Anterior cingulate cortex (tissue), 58 donors: ENCODE results near the gene LIPC.

Source experiments
- DNase-seq, 58 donors: peaks; one replicate each; lab custom pipeline; 2025; lab: John Stamatoyannopoulos, UW

LIPC gene

DNA sequence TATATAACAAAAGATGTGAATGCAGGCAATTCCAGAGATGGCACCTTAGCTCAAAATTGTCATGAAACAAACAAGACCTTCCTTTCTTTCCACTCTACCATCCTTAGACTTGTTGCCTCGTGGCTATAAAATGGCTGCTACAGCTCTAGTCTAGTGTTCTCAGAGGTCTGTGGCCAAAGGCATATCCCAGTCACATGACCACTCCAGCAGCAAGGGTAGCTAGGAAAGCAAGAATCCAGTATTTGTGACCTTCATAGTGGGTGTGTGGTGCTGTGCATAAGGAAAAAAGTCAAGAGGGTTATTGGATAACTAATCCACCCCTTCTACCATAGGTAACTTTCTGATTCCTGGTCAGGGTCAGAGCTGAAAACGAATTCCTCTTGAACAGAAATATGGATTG, 27.1 kb upstream of the LIPC start:
- no peak for DNase-seq

DNA sequence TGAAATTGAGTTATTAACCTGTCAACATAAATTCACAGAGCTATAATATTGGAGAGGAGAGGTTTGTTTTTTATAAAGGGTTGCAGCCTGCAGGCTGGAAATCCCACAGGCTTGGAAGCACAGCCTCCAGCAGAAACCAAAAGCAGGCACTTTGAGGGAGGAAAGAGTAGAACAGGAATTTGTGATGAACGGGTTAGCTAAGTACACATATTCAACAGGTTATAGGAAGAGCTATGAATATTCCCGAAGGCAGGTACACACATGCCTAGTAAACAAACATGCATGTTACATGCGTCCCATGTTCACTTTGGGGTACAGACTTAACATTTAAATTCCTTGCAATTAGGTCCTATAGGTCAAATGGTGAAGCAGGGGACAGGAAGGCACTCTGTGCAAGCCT, 25.9 kb upstream of the LIPC start:
- DNase-seq: no peak

DNA sequence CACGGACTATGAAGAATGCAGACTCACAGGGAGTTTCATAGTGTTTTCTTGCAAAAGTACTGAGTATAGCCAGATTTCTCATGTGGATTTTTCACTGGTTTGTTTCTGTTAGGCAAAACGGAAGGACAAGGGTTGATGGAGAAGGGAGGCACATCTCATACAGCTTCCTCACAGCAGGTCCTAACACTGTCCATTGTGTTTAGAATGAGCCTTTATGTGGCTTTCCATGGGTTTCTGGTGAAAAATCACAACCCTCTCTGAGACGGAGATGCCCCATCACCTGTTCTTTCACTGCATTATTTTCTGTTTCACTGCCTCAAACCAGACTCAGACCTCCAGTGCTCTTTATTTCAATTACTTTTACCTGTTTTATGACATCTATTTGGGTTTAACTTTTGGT, 25.0 kb upstream of the LIPC start:
- no peak for DNase-seq

DNA sequence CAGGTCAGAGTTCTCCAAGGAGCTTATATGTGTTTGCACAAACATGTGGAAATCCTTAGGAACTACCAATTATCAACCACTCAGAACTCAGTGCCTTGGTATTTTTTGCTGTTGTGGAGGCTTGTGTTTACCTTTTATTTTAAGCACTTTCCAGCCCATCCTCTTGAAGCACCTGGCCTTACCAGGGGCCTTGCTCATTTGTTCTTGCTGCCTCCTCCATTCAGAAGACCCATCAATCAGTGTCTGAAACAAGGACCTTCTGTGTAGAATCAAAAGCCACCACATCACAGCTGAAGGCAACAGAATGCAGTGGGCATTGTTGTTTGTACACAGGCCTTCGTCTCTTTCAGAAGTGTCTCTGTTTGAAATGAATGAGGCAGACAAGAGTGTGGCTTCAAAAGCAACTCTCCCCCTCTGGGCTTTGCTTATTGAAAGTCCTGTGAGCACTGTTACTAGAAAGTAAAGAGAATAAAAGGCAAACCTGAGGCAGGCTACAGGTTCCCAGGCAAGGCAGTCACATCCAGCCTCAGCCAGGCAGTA, 24.5 kb upstream of the LIPC start:
- peak in 31 of 58 donors; percentile 10 to 87 (median 53) for DNase-seq

DNA sequence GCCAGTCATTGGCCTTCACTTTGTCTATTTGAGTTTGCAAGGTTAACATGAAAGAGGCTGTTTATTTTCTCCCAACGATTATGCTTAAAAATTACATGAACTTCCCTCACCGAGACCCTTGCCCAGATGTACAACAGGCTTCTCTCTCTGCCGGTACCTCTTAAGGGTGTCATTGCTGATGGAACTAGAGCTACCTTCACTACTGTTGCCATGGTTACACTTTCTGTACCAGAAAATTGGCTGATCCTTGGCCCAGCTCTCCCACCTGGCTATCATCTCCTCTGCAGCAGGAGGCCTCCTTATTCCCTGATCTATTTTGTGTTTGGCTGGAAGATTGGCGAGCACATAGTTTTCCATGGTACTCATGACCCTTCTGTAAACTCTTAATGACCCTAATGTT, 24.0 kb upstream of the LIPC start:
- DNase-seq: no peak

DNA sequence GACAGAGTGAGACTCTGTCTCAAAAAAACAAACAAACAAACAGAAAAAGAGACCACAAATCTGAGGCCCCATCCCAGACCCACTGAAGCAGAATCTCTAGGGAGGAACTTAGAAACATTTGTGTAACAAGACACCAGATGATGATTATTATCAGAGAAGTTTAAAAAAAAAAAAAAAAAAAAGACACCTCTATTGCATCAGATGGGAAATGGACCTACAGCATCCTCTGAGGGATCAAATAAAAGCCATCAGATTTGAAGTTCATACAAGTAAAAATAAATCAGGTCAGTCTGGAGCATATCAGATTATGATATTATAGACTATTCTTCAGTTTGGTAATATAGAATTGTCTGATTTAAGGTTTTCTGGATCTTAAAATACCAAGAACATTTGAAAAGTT, 21.9 kb upstream of the LIPC start:
- no peak for DNase-seq

DNA sequence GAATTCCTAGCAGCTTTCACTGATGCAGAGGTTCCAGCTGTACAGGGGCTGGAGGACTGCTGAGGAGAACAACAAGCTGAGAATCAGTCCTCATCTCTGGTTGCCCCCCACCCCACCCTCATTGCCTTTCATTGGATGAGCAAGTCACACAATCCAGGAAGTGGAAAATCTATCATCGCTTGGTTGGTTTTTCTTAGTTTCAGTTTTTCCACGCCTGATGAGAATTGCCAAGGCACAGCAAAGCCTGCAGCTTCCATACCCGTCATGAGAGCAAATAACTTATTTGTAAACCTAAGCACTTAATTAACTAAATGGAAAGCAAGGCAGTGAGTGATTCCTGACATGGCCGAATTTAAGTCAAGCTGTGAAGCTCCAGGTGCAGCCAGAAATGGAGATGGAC, 21.4 kb upstream of the LIPC start:
- peak in 3 of 58 donors; percentile 4 to 16 (median 16) for DNase-seq

DNA sequence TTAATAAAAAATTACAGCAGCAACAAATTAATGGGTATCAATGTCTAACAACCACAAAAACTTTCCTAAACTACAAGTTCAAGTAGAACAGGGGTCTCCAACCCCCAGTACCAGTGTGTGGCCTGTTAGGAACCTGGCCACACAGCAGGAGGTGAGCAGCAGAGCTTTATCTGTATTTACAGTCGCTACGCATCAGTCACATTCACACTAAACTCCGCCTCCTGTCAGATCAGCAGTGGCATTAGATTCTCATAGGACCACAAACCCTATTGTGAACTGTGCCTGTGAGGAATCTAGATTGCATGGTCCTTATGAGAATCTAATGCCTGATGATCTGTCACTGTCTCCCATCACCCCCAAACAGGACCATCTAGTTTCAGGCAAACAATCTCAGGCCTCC, 18.5 kb upstream of the LIPC start:
- no peak for DNase-seq

DNA sequence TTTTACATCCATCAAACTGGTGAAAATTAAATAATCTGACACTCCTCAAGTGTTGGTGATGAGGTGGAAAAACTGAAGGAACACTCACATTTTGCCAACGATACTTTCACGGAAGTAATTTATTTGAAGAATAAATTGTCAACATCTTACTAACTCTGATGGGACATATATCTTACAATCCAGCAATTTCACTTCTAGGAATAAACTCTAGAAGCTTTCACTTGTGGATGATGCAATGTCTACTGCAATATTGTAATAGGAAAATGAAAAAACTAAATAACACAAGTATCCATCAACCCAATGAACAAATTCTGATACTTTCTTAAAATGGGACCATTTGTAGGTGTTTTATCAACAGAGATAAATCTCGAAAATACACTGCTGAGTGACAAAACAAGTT, 16.2 kb upstream of the LIPC start:
- no peak for DNase-seq

DNA sequence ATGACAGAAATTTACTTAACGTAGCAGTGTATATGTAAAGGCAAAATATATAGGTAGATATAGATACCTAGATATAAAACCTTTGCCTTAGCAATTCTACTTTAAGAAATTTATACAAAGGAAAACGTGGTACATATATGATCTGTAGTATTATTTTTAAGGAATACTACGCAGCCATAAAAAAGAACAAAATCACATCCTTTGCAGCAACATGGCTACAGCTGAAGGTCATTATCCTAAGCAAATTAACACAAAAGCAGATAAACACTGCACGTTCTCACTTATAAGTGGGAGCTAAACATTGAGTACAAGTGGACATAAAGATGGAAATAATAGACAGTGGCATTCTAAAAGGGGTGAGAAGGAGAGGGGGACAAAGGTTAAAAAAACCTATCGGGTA, 14.8 kb upstream of the LIPC start:
- DNase-seq: no peak

DNA sequence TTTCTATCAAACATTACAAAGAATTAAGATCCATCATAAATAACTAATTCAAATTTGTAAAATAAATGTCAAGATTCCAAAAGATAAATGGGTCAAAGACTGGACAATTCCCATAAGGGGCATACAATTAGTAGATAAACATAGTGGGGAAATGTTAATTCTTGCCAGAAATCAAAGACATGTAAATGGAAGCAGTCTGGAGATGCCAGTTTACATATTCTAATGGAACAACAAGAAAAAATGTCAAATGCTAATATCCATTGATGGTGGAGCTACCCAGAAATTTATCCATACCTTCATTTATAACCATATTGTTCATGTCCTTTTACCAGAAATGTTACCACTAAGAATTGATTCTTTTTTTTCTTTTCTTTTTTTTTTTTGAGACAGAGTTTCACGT, 13.7 kb upstream of the LIPC start:
- no peak for DNase-seq

DNA sequence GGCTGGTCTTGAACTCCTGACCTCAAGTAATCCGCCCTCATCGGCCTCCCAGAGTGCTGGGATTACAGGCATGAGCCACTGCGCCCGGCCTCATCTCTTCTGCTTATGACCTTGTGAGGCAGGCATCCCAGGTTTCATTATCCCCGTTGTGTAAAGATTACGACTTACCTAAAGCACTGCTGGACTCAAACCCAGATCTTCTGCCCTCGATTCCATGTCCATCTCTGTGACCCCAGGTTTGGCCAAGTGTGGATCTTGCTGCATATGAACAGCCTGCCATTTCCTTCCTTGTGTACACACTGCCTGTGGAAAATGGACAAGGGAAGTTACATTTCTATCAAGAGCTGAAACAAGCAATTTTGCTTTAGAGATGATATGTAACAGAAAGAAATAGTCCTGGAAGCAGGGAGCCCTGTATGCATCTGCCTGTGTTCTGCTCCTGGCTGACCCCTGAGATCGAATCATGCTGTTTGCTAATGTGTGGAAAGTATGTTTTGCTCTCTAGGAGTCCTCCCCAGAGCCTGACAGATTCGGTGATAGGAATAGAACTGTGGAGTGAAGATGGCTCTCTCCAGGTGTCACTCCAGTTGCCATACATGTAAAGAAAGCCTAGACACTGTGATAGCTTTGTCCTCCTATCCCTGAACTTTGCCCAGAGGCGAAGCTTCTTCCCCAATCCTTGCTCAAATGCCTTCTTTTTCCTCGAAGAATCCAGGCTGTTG, 11.8 kb upstream of the LIPC start:
- no peak for DNase-seq

DNA sequence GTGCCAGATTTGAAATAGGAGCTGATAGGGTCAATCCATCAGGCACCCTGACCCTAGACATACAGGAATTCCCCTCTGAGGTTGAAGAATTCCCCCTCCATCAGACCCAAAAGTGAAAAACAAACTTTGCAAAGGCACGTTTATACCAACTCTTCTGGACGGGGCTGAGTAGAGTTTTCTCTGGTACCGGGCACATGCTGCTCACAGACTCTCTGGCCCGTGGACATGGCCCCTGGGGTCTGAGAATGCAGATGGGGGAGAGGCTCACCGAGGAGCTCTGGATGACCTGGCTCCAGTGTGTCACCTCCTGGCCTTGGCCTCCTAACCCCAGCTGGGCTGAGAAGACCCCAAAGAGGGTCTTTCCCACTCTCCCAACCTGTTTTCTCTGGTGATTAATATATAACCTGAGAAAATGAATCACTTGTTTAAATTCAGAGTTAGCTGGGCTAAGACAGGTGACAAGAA, 11.2 kb upstream of the LIPC start:
- DNase-seq: no peak

DNA sequence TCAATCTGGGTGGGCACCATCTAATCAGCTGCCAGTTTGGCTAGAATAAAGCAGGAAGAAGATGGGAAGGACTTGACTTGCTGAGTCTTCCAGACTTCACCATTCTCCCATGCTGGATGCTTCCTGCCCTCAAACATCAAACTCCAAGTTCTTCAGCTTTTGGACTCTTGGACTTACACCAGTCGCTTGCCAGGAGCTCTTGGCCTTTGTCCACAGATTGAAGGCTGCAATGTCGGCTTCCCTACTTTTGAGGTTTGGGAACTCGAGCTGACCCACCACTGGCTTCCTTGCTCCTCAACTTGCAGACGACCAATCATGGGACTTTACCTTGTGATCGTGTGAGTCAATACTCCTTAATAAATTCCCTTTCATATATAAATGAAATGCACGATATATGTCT, 8.6 kb upstream of the LIPC start:
- DNase-seq: no peak

DNA sequence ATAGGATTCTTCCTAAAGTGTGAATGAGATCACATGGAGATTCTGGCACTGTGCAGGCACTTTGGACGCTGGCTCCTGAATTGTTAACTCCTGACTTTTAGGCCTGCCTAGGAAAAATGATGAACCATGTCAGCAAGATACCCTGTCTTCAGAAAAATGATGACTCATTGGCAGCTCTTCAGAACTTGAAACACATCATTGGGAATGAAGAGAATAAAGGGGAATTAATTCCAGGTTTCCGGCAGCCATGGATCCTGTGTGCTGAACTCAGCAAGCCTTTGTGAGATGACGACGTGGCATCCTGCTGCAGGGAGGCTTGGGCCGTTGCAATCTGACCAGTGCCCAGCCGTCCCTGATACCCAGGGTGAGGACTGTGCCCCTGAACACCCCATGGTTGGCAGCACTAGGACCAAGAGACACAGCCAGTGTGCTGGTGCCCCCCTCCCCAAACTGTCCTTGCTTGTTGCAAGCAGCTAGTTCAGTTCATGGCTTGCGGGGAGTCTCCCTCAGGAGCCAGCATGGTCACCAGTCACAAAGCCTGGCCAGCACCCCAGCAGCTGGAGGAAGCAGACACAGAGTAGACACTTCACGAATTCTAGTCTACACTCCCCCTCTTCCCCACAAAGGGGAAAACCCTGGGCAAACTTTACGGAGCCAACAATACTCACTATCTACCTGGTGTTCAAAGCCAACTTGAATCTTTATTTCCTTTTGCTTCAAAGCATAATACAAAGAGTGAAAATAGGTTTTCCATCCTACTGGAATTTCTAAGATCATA, 7.8 kb upstream of the LIPC start:
- no peak for DNase-seq

DNA sequence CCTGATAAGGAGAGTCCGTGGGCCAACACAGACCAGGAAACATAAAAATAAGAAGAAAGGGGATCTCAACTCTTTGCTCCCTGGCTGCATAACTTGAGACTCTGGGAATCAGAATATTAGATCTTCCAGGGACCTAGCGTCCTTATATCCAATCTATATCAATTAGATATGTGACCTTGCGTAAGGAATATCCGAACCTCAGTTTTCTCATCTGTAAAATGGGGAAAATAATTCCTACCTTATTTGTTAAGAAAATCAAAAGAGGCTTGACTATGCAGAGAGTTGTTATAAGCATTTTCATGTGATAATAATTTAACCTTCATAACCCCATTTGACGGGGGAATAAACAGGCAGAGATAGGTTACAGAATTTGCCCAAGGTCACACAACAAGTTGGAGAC, 7.1 kb upstream of the LIPC start:
- no peak for DNase-seq

DNA sequence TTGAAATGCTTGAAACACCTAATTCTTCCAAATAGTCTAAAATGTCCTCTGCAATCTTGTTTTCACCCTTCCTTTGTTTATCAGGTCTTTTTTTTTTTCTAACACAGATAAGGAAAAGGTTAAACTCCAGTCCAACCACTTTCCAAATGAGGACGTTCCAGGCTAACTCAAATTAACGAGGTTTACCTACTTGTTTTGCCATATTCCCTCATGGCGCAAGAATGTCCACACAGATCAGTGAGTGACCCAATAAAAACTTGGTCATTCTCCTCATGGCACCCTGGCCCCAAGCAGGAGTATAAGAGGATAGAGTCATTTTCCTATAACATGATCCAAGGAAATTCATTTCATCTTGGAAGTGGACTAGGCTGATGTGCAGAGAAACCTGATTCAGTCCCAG, 6.6 kb upstream of the LIPC start:
- no peak for DNase-seq

DNA sequence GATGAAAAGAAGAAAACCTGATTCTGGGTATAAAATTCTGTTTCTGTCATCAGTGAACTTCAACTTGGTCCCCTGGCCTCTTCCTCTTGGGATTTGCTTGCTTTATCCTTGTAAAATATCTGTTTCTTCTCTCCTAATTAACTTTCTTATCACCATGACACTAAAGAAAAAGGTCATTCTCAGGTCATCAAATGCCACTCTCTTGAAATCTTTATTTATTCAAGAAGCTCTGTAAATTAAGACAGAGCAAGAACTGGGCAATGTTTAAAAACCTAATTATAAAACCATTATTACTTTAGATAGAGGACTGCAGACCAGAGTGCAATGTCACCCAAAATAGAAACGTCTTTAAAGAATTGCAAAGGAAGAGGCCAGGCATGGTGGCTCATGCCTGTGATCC, 6.0 kb upstream of the LIPC start:
- DNase-seq: no peak

DNA sequence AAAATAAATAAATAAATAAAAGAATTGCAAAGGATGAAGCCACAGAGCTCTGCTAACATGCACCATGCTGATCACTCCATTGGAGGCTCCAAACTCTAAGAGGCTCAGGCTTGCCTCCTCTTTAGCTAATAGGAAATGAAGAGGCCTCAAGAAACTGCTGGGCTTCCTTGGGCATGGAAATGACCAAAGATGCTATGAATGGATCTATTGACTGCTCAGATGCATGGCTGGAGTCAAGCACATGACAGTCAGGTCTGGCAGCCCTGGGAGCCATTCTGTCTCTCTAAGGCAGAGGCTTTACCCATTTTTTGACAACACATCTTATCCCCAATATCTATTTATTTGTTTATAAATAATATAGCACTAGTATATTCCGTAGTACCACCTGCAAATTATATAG, 5.3 kb upstream of the LIPC start:
- no peak for DNase-seq

DNA sequence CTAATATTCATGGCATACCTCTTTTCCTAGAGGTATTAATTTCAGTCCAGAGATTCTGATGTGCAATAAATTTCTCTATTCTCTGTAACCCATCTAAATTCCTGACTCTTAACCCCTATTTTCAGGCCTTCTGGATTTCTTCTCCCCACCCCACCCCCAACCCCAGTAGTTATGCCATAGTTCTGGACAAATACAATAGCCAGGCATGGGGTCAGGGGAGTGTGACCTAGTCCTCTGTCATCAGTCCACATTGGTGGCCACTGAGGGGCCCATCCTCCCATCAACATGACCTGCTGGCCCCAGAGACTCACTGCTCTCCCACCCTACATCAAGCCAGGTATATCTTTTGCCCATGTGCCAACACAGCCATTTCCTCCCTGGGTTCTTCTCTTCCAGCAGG, 3.8 kb upstream of the LIPC start:
- no peak for DNase-seq

DNA sequence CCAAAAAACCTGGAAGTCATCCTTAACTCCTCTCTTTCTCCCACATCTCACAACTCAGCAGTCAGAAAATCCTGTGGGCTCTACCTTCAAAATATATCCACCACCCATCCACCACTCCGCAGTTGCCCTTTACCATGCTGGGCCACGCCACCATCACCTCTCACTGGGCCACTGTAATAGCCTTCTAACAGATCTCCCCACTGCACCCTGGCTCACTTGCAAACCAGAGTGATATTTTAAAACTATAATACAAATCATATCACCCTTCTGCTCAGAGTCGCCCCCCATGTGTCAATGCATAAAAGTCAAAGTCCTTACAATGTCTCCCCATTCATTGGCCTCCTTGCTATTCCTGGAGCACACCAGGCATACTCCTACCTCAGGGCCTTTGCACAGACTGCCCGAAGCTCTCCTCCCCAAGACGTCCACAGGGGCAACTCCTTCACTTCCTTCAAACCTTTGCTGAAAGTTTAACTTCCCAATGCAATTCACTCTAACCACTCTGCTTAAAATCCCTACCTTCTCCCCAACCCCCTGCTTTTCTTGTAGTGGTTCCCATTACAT, 1.5 kb upstream of the LIPC start:
- DNase-seq: no peak

DNA sequence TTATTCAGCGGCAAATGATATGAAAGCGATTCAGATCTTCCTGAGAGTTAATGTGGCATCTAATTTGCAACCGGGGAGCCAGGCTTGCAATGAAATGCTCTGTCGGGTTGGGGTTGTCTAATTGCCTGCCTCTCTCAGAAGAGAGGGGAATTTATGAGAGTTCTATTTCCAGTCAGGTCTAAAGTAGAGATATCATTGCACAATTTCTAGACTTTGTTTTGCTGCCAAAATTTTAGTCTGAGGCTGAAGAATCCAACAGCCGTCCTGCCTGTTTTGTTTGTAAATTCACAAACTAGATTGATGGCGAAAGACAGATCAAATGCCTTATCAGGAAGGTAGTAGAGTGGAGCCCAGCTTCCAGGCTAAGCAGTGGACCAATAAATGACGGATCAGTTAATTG, 610 bp downstream of the LIPC start:
- no peak for DNase-seq
